Subcutaneous adipose tissue (tissue), 4 donors: ENCODE results near the gene URI1. TPM values are rescaled to one million over a fixed set of nuclear protein-coding genes. Genes with fewer than 3 reads are reported as not detected.

ENCODE experiments used
- total RNA-seq, 4 donors: library from RNA; depleted of rRNA; stranded (reverse); fragments of >200 nt; gene quantifications; one replicate each; pipeline ENCODE4 v1.1.0, GENCODE V29; 2016
- TF ChIP-seq, protein P1 (sequence below): fragments of 450-650 bp; IDR thresholded peaks from one replicate; pipeline ENCODE4 v1.5.1; 2016; ENCODE audit warnings: low read depth, mild to moderate bottlenecking, control low read depth, antibody characterized with exemption, moderate library complexity

URI1 gene
- total RNA-seq, 4 donors from 2014 or later = 43.9 to 101 (median 64.0) TPM

DNA sequence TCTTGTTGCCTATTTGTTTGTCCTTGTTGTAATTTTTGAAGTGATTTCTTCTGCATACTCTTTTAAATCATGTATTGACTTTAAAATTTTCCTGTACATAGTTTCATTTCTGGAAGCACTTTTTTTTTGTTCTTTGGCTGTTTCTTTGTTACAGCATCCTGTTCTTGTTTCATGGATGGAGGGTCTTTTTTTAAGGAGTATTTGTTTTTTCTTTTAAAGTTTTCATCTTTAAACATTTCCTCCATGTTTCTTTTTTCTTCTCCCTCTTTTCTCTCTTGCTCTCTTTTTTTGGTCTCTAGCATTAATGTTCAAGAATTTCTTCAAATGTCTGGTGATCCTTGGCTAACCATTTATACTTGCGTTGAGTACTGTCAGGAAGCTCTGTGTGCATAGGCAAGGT is 58.8 kb downstream of the URI1 start:
- TF ChIP-seq, protein P1, sequence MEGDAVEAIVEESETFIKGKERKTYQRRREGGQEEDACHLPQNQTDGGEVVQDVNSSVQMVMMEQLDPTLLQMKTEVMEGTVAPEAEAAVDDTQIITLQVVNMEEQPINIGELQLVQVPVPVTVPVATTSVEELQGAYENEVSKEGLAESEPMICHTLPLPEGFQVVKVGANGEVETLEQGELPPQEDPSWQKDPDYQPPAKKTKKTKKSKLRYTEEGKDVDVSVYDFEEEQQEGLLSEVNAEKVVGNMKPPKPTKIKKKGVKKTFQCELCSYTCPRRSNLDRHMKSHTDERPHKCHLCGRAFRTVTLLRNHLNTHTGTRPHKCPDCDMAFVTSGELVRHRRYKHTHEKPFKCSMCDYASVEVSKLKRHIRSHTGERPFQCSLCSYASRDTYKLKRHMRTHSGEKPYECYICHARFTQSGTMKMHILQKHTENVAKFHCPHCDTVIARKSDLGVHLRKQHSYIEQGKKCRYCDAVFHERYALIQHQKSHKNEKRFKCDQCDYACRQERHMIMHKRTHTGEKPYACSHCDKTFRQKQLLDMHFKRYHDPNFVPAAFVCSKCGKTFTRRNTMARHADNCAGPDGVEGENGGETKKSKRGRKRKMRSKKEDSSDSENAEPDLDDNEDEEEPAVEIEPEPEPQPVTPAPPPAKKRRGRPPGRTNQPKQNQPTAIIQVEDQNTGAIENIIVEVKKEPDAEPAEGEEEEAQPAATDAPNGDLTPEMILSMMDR = no peak

DNA sequence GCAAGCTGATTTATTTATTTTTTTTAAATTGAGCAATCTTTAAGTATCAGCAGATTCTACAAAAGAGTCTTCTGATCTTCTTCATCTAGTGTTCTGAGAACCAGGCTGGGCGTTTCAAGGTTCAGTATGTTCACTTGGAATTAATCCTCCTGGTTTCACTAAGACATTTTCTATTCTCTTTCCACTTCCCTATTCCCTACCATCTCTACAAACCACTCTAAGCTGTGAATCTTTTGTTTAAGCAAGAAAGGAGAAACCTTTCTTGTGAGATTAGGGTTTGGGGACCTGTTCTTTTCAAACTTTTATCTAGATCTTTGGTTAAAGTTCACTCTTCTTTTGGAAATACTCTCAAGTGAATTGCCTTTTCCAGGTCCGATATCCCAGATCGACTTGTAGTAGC is 59.3 kb downstream of the URI1 start:
- TF ChIP-seq, protein P1 = no peak

DNA sequence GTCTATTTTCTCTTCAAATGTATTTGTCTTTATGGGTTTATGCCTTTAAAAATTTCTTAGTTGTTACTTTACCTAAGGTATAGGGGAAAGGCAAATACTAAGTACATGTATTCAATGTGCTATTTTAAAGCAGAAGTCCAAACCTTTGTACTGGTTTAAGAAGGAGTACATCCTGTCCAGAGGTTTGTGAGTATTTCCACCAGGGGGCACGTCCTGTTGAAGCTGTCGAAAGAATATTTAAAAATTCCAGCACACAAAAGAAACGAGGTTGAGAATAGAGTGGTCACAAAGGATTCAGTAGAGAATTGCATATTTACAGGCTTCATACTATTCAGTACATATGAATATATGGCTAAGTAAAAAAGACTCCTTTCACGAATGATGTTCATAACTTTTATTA is 59.8 kb downstream of the URI1 start:
- TF ChIP-seq, protein P1 = no peak

DNA sequence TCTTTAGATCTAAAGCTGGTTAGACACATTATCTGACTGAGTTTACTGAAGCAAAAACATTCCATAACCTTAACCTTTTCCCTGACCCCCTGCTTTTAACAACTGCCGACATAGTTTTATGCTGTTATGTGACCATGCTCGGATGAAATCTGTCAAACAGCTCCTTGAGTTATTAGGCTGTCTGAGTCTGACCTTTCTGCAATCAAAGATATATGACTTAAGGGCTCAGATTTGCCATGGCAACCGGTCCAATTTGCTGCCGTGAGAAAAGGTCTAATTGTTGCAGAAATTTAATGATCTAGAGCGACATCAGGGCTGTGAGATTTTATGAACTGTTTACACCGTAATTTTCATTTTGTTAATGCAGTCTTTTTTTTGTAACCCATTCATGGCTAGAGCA is 61.8 kb downstream of the URI1 start:
- TF ChIP-seq, protein P1 = no peak

DNA sequence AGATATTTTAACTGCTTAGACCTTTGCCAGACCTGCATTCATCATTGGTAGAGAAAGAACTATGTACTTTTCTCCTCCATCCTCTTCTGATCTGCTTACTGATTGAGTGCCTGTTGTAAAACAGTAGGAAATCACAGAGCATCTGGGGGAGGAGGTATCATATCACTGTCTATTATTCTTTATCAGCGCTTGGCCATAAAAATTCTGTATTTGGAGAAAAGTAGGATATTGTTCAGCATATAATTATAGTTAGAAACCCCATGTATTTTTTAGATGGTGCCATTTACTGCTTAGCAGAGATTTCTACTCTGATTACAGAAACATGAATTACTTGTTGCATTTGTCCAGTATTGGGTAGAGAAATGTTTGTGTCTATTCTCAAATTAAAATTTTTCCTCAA is 62.4 kb downstream of the URI1 start:
- TF ChIP-seq, protein P1 = no peak

DNA sequence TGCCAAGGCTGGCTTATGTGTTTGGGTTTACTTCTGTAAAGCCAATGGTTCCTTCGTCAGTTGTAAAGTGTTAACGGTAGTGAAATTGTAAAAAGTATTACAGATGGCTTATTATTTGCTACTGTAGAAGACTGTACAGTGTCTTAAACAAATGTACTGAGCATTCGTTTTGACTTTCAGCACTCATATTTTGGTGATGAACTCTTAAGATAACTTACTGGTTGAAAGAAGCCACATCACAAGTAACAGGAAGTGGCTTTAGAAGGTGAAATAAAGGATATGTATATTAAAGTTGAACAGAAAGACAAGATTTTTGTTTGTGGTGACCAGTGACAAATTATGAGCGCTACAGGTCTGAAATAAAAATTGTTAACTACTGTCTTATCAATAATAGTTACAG is 64.2 kb downstream of the URI1 start:
- TF ChIP-seq, protein P1 = no peak

DNA sequence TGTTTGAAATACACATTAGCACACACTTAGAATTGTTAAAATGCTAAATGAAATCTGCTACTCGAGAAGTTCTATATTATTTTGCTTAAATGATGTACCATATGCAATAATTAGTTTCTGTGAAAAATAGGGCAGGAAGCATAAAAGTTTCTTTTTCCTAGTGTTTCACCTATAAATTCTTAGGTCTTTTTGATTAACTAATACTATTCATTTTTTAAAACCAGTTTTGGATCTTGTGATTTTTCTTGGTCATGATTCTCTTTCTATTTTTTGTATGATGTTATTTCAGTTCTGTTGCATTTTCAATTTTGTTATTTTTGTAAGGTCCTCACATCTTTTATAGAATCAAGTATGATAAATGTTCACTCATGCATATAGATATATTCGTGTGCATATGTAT is 66.1 kb downstream of the URI1 start:
- TF ChIP-seq, protein P1 = no peak
